Hepatocyte (in vitro differentiated cells): ENCODE results near the gene TAS2R60. TPM values are rescaled to one million over a fixed set of nuclear protein-coding genes. Genes with fewer than 3 reads are reported as not detected.
"Not testable (repeated sequence)": the region's sequence is repeated elsewhere in the genome, so short reads cannot be mapped to it uniquely, and the experiment has no call there.

Source experiments
- DNase-seq: peaks from one replicate; pipeline ENCODE4 v3.0.0-alpha.2; 2016; ENCODE audit warnings: low spot score
- H2AFZ ChIP-seq: fragments of 200-600 bp; sonication (generic); 2 replicates; pipeline ENCODE4 v1.6.0; 2016; ENCODE audit warnings: antibody characterized with exemption, mild to moderate bottlenecking
- H3K27ac ChIP-seq: fragments of 200-600 bp; sonication (generic); 2 replicates; pipeline ENCODE4 v1.5.1; 2016; ENCODE audit warnings: mild to moderate bottlenecking
- H3K27me3 ChIP-seq: fragments of 200-600 bp; sonication (generic); 2 replicates; pipeline ENCODE4 v1.6.1; 2016
- H3K36me3 ChIP-seq: fragments of 200-600 bp; sonication (generic); replicated peaks from 2 replicates; pipeline ENCODE4 v1.5.1; 2016; ENCODE audit warnings: low read depth; ENCODE audit not compliant: insufficient read depth
- H3K4me1 ChIP-seq: fragments of 200-600 bp; sonication (generic); 2 replicates; pipeline ENCODE4 v1.5.1; 2016; ENCODE audit warnings: mild to moderate bottlenecking, moderate library complexity; ENCODE audit not compliant: insufficient read depth
- H3K4me2 ChIP-seq: fragments of 200-600 bp; sonication (generic); 2 replicates; pipeline ENCODE4 v1.6.0; 2016
- H3K4me3 ChIP-seq: fragments of 200-600 bp; sonication (generic); 2 replicates; pipeline ENCODE4 v1.5.1; 2016; ENCODE audit warnings: mild to moderate bottlenecking
- H3K79me2 ChIP-seq: fragments of 200-600 bp; sonication (generic); 2 replicates; pipeline ENCODE4 v1.6.0; 2017; ENCODE audit warnings: mild to moderate bottlenecking
- H3K9me2 ChIP-seq: fragments of 200-600 bp; sonication (generic); replicated peaks from 2 replicates; pipeline ENCODE4 v1.6.0; 2017; ENCODE audit warnings: mild to moderate bottlenecking; ENCODE audit not compliant: insufficient read depth
- H3K9me3 ChIP-seq: fragments of 200-600 bp; sonication (generic); 2 replicates; pipeline ENCODE4 v1.5.1; 2016; ENCODE audit warnings: low read depth, mild to moderate bottlenecking
- H4K20me1 ChIP-seq: fragments of 200-600 bp; sonication (generic); 2 replicates; pipeline ENCODE4 v1.6.0; 2016; ENCODE audit warnings: mild to moderate bottlenecking; ENCODE audit not compliant: insufficient read depth, poor library complexity, severe bottlenecking
- EZH2 ChIP-seq: fragments of 200-600 bp; sonication (generic); IDR thresholded peaks from 2 replicates; pipeline ENCODE4 v1.6.1; 2016; ENCODE audit warnings: antibody characterized with exemption, mild to moderate bottlenecking, borderline replicate concordance
- EZH2phosphoT487 ChIP-seq: fragments of 200-600 bp; sonication (generic); IDR thresholded peaks from one replicate; pipeline ENCODE4 v1.6.1; 2018; ENCODE audit warnings: antibody characterized with exemption, mild to moderate bottlenecking, low read depth, moderate library complexity; ENCODE audit not compliant: unreplicated experiment, severe bottlenecking
- WGBS: methylation state at CpG from one replicate; pipeline ENCODE4 v1.1.6; 2016; ENCODE audit warnings: low lambda C conversion rate; ENCODE audit errors: missing lambda C conversion rate; 5-methylcytosine and 5-hydroxymethylcytosine counted together
- polyA plus RNA-seq: library from polyadenylated mRNA; unstranded; fragments of >200 nt; fragmentation: Nextera tagmentation; extraction: Ambion mirVana; gene quantifications from 2 replicates; pipeline ENCODE4 v1.2.1, GENCODE V29; 2016
- total RNA-seq: library from RNA; depleted of rRNA; stranded (reverse); fragments of >200 nt; gene quantifications from 2 replicates; pipeline ENCODE4 v1.2.3, GENCODE V29; 2014
- TF ChIP-seq, protein P1 (sequence below): fragments of 200-600 bp; sonication (generic); IDR thresholded peaks from 2 replicates; pipeline ENCODE4 v1.5.1; 2016; ENCODE audit warnings: antibody characterized with exemption, mild to moderate bottlenecking; ENCODE audit not compliant: poor library complexity

Gene TAS2R60
- total and polyA plus RNA-seq, 2 experiments from 2014 or later, result not detected

GRCh38 chr7:143411976-143412708 lies 31.1 kb upstream of the TAS2R60 start:
- Histone ChIP-seq H3K79me2 (peaks cover 4% of the 10 kb centered on the region), H4K20me1 (no peaks in the 10 kb centered on the region), H3K4me2 (no peak overlapping the region), H2AFZ (no peak overlapping the region), H3K9me3 (no peaks in the 10 kb centered on the region), H3K36me3 (no peaks in the 10 kb centered on the region), H3K9me2 (no peaks in the 10 kb centered on the region), H3K4me3 (no peak overlapping the region), H3K27me3 (no peaks in the 10 kb centered on the region), H3K27ac (no peak overlapping the region), H3K4me1 (peaks cover 40% of the 10 kb centered on the region)
- 66% methylated on average over 5 of the region's 5 CpGs for WGBS
- TF ChIP-seq, protein P1, sequence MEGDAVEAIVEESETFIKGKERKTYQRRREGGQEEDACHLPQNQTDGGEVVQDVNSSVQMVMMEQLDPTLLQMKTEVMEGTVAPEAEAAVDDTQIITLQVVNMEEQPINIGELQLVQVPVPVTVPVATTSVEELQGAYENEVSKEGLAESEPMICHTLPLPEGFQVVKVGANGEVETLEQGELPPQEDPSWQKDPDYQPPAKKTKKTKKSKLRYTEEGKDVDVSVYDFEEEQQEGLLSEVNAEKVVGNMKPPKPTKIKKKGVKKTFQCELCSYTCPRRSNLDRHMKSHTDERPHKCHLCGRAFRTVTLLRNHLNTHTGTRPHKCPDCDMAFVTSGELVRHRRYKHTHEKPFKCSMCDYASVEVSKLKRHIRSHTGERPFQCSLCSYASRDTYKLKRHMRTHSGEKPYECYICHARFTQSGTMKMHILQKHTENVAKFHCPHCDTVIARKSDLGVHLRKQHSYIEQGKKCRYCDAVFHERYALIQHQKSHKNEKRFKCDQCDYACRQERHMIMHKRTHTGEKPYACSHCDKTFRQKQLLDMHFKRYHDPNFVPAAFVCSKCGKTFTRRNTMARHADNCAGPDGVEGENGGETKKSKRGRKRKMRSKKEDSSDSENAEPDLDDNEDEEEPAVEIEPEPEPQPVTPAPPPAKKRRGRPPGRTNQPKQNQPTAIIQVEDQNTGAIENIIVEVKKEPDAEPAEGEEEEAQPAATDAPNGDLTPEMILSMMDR, result no peak
- TF ChIP-seq EZH2phosphoT487 (no peak), EZH2 (no peak)
- DNase-seq, result no peak

GRCh38 chr7:143413123-143413522 lies 30.1 kb upstream of the TAS2R60 start:
- no peak overlapping the region for H3K4me2 ChIP-seq
- H3K36me3 ChIP-seq, result no peaks in the 10 kb centered on the region
- no peaks in the 10 kb centered on the region for H4K20me1 ChIP-seq
- H3K9me2 ChIP-seq, result no peaks in the 10 kb centered on the region
- peaks cover 33% of the 10 kb centered on the region for H3K4me1 ChIP-seq
- 86% methylated on average over 8 of the region's 8 CpGs for WGBS
- DNase-seq, result no peak
- peaks cover 2% of the 10 kb centered on the region for H3K79me2 ChIP-seq
- no peak overlapping the region for H3K27ac ChIP-seq
- no peak overlapping the region for H2AFZ ChIP-seq
- H3K9me3 ChIP-seq, result no peaks in the 10 kb centered on the region
- no peaks in the 10 kb centered on the region for H3K27me3 ChIP-seq
- TF ChIP-seq EZH2, result no peak
- TF ChIP-seq, protein P1, result no peak
- no peak for TF ChIP-seq EZH2phosphoT487
- H3K4me3 ChIP-seq, result no peak overlapping the region

- not testable (repeated sequence) for H3K4me3 ChIP-seq, H3K79me2 ChIP-seq, H3K9me3 ChIP-seq, H3K36me3 ChIP-seq, H2AFZ ChIP-seq, DNase-seq, H3K4me2 ChIP-seq, H3K9me2 ChIP-seq, H3K27me3 ChIP-seq, H3K27ac ChIP-seq, H4K20me1 ChIP-seq
- peaks cover 20% of the 10 kb centered on the region for H3K4me1 ChIP-seq
- 85% methylated on average over 7 of the region's 7 CpGs for WGBS
Observed at GRCh38 chr7:143415209-143415608, 28.0 kb upstream of the TAS2R60 start.

GRCh38 chr7:143415742-143416397 lies 27.4 kb upstream of the TAS2R60 start:
- Histone ChIP-seq H3K4me1 (peaks cover 13% of the 10 kb centered on the region), H3K27ac (no peak overlapping the region), H3K9me3 (no peaks in the 10 kb centered on the region), H2AFZ (no peak overlapping the region), H3K4me3 (no peak overlapping the region), H3K36me3 (no peaks in the 10 kb centered on the region), H4K20me1 (no peaks in the 10 kb centered on the region), H3K9me2 (no peaks in the 10 kb centered on the region), H3K4me2 (no peak overlapping the region), H3K27me3 (no peaks in the 10 kb centered on the region), H3K79me2 (no peaks in the 10 kb centered on the region)
- WGBS, result 74% methylated on average over 8 of the region's 8 CpGs
- DNase-seq, result no peak
- TF ChIP-seq, protein P1, result no peak
- no peak for TF ChIP-seq EZH2phosphoT487
- no peak for TF ChIP-seq EZH2
